Measurements from ENCODE around the gene HTRA3. TPM values are rescaled to one million over a fixed set of nuclear protein-coding genes. Genes with fewer than 3 reads are reported as not detected.

Gene HTRA3
- total and polyA plus RNA-seq, 2 experiments from 2014 or later, result 6.9 to 15.7 TPM

GRCh38 chr4:8290701-8290970, 21.1 kb downstream of the HTRA3 start:
- Histone ChIP-seq H3K36me3 (no peaks in the 10 kb centered on the region), H3K27ac (no peak overlapping the region), H3K9me3 (ENCODE audit: low read depth) (no peaks in the 10 kb centered on the region), H3K27me3 (no peaks in the 10 kb centered on the region), H3K4me1 (ENCODE audit: low read depth) (no peaks in the 10 kb centered on the region), H3K4me3 (no peak overlapping the region)
- TF ChIP-seq CTCF (IDR thresholded peaks at IDR 0.05; ENCODE audit: low read depth, low read length), result no peak
- no peak for DNase-seq (ENCODE audit: low read depth in 1 of 2, low spot score in 1 of 2)

- Histone ChIP-seq H3K27me3 (no peaks in the 10 kb centered on the region), H3K27ac (no peak overlapping the region), H3K36me3 (no peaks in the 10 kb centered on the region), H3K4me1 (ENCODE audit: low read depth) (no peaks in the 10 kb centered on the region), H3K4me3 (no peak overlapping the region), H3K9me3 (ENCODE audit: low read depth) (no peaks in the 10 kb centered on the region)
- DNase-seq (ENCODE audit: low read depth in 1 of 2, low spot score in 1 of 2), result no peak
- no peak for TF ChIP-seq CTCF (IDR thresholded peaks at IDR 0.05; ENCODE audit: low read depth, low read length)
Observed at GRCh38 chr4:8291036-8291682, 21.6 kb downstream of the HTRA3 start.

- no peaks in the 10 kb centered on the region for H3K27me3 ChIP-seq
- no peaks in the 10 kb centered on the region for H3K9me3 ChIP-seq (ENCODE audit: low read depth)
- no peak for DNase-seq (ENCODE audit: low read depth in 1 of 2, low spot score in 1 of 2)
- H3K4me1 ChIP-seq (ENCODE audit: low read depth), result no peaks in the 10 kb centered on the region
- H3K4me3 ChIP-seq, result no peak overlapping the region
- H3K27ac ChIP-seq, result no peak overlapping the region
- TF ChIP-seq CTCF (IDR thresholded peaks at IDR 0.05; ENCODE audit: low read depth, low read length), result no peak
- no peaks in the 10 kb centered on the region for H3K36me3 ChIP-seq
Observed at GRCh38 chr4:8291701-8292477, 22.3 kb downstream of the HTRA3 start.

DNA sequence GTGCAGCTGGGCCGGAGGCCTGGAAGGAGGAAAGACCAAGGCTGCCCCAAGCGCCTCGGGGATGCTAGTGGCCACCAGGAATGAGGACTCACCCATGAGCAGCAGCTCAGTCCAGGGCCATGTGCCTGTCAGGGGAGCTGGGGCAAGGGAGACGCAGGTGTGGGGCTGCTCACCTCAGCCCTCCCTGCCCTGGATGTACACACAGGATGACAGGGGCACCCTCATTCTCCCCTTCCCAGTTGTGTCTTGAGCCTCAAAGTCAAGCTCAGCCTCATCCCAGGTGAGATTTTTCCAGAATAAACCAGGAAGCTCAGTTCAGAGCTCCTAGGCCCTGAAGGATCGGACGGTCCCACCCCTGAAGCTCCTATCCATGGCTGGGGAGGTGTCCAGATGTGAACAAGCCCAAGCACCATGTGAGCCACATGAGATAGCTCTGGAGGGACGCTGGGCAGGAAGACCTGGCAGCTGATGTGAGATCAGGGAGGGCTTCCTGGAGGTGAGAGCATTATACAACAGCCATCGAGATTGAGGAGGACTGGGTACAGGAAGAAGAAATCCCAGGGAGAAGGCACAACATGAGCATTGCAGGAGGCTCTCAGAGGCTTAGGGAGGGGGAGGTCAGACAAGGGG, 23.0 kb downstream of the HTRA3 start:
- Histone ChIP-seq H3K27ac (no peak overlapping the region), H3K9me3 (ENCODE audit: low read depth) (no peaks in the 10 kb centered on the region), H3K36me3 (no peaks in the 10 kb centered on the region), H3K27me3 (no peaks in the 10 kb centered on the region), H3K4me3 (no peak overlapping the region), H3K4me1 (ENCODE audit: low read depth) (no peaks in the 10 kb centered on the region)
- TF ChIP-seq CTCF (IDR thresholded peaks at IDR 0.05; ENCODE audit: low read depth, low read length), result no peak
- no peak for DNase-seq (ENCODE audit: low read depth in 1 of 2, low spot score in 1 of 2)

- H3K27me3 ChIP-seq, result no peaks in the 10 kb centered on the region
- H3K4me1 ChIP-seq (ENCODE audit: low read depth), result no peaks in the 10 kb centered on the region
- no peak for TF ChIP-seq CTCF (IDR thresholded peaks at IDR 0.05; ENCODE audit: low read depth, low read length)
- H3K9me3 ChIP-seq (ENCODE audit: low read depth), result no peaks in the 10 kb centered on the region
- H3K4me3 ChIP-seq, result no peak overlapping the region
- no peaks in the 10 kb centered on the region for H3K36me3 ChIP-seq
- H3K27ac ChIP-seq, result no peak overlapping the region
- no peak for DNase-seq (ENCODE audit: low read depth in 1 of 2, low spot score in 1 of 2)
Observed at GRCh38 chr4:8293131-8293975, 23.8 kb downstream of the HTRA3 start.

Measured in cardiac muscle cell (in vitro differentiated cells and primary cell).